B cell (primary cell): ENCODE results near the gene CEP63. TPM values are rescaled to one million over a fixed set of nuclear protein-coding genes. Genes with fewer than 3 reads are reported as not detected.

ENCODE experiments used
- ATAC-seq: fragments of 200-7000 bp; cut with Tn5 transposase; one replicate; pipeline ENCODE4 v1.10.0; 2021; ENCODE audit warnings: low read depth, mild to moderate bottlenecking, moderate number of reproducible peaks, moderate library complexity
- CTCF ChIA-PET: fragments of 350-600 bp; sonication (Branson Sonifier 250); formaldehyde crosslinking; loops from one replicate; lab custom pipeline; 2021; ENCODE audit warnings: antibody characterized with exemption, inconsistent platforms; lab: Charles Lee
- POLR2A ChIA-PET: fragments of 350-600 bp; sonication (Branson Sonifier 250); formaldehyde crosslinking; loops from one replicate; lab custom pipeline; 2021; ENCODE audit warnings: antibody characterized with exemption; lab: Charles Lee
- DNase-seq: peaks from one replicate; pipeline ENCODE4 v3.0.0; 2013
- H2AFZ ChIP-seq: 2 replicates; pipeline ENCODE4 v1.6.1; 2012; ENCODE audit warnings: mild to moderate bottlenecking, low read depth, low read length; ENCODE audit not compliant: insufficient read depth, poor library complexity, severe bottlenecking
- H3K27ac ChIP-seq, 2 donors: 1 replicate in 1 of 2; 2 replicates in 1 of 2; pipeline ENCODE4 v1.5.1; 2012 to 2013; ENCODE audit warnings: low read length in 2 of 2, mild to moderate bottlenecking in 2 of 2, moderate library complexity in 1 of 2
- H3K27me3 ChIP-seq, 4 experiments: fragments of 200-600 bp in 1 of 4; sonication (generic) in 1 of 4; replicated peaks in 1 of 4; 1 replicate in 2 of 4; 2 replicates in 2 of 4; pipeline versions ENCODE4 v1.6.1 to v1.7.0; 2013 to 2016; ENCODE audit warnings: low read length in 3 of 4, mild to moderate bottlenecking in 2 of 4, mixed read lengths in 1 of 4, moderate library complexity in 1 of 4; ENCODE audit not compliant: insufficient read depth in 4 of 4, control insufficient read depth in 3 of 4; ENCODE audit errors: control extremely low read depth in 1 of 4
- H3K36me3 ChIP-seq, 2 experiments: replicated peaks in 1 of 2; 1 replicate in 1 of 2; 2 replicates in 1 of 2; pipeline versions ENCODE4 v1.6.1 to v1.7.1; 2013; ENCODE audit warnings: low read length in 1 of 2; ENCODE audit not compliant: insufficient read depth in 2 of 2, control insufficient read depth in 1 of 2; ENCODE audit errors: control extremely low read depth in 1 of 2, extremely low read depth in 1 of 2
- H3K4me1 ChIP-seq, 2 donors: fragments of 200-600 bp in 1 of 2; sonication (generic) in 1 of 2; 1 replicate in 1 of 2; 2 replicates in 1 of 2; pipeline versions ENCODE4 v1.5.1 to v1.6.1; 2013 to 2017; ENCODE audit warnings: low read length in 2 of 2; ENCODE audit not compliant: control insufficient read depth in 2 of 2, insufficient read depth in 2 of 2
- H3K4me2 ChIP-seq: replicated peaks from 2 replicates; pipeline ENCODE3; 2012; ENCODE audit warnings: mild to moderate bottlenecking, low read depth, low read length; ENCODE audit not compliant: poor library complexity, severe bottlenecking
- H3K4me3 ChIP-seq, 5 experiments: fragments of 200-600 bp in 1 of 5; sonication (generic) in 1 of 5; 1 replicate in 3 of 5; 2 replicates in 2 of 5; pipeline versions ENCODE4 v1.5.1 to v1.7.0; 2011 to 2016; ENCODE audit warnings: low read length in 4 of 5, mild to moderate bottlenecking in 4 of 5, low read depth in 2 of 5, control low read depth in 1 of 5, moderate library complexity in 1 of 5; ENCODE audit not compliant: insufficient read depth in 1 of 5; ENCODE audit errors: control extremely low read depth in 1 of 5, extremely low read depth in 1 of 5
- H3K79me2 ChIP-seq: fragments of 200-600 bp; sonication (generic); one replicate; pipeline ENCODE4 v1.6.0; 2016; ENCODE audit warnings: low read length; ENCODE audit not compliant: control insufficient read depth, insufficient read depth
- H3K9ac ChIP-seq: fragments of 200-600 bp; sonication (generic); 2 replicates; pipeline ENCODE4 v1.6.1; 2017; ENCODE audit warnings: mild to moderate bottlenecking, low read length, moderate library complexity
- H3K9me3 ChIP-seq, 3 donors: one replicate each; pipeline versions ENCODE4 v1.6.1 to v1.7.1; 2013; ENCODE audit warnings: low read length in 2 of 3; ENCODE audit not compliant: control insufficient read depth in 2 of 3, insufficient read depth in 1 of 3; ENCODE audit errors: control extremely low read depth in 1 of 3
- H4K20me1 ChIP-seq: 2 replicates; pipeline ENCODE4 v1.6.0; 2012; ENCODE audit warnings: mild to moderate bottlenecking, low read length; ENCODE audit not compliant: insufficient read depth, control insufficient read depth, poor library complexity, severe bottlenecking
- H3K27ac Mint-ChIP-seq: one replicate; pipeline ENCODE4 v1.8.0; 2021; ENCODE audit warnings: mixed read lengths
- H3K27me3 Mint-ChIP-seq: one replicate; pipeline ENCODE4 v1.8.0; 2021; ENCODE audit warnings: mixed read lengths
- H3K4me1 Mint-ChIP-seq: one replicate; pipeline ENCODE4 v1.8.0; 2021; ENCODE audit warnings: mixed read lengths
- H3K4me3 Mint-ChIP-seq: one replicate; pipeline ENCODE4 v1.8.0; 2021; ENCODE audit warnings: mixed read lengths
- H3K9me3 Mint-ChIP-seq: one replicate; pipeline ENCODE4 v1.8.0; 2022; ENCODE audit warnings: mixed read lengths; ENCODE audit not compliant: insufficient read depth
- EZH2 ChIP-seq: IDR thresholded peaks from 2 replicates; pipeline ENCODE4 v1.6.1; 2012; ENCODE audit warnings: borderline replicate concordance, low read depth, mild to moderate bottlenecking, moderate library complexity, low read length; ENCODE audit not compliant: insufficient read depth, poor library complexity, severe bottlenecking
- WGBS: methylation state at CpG from one replicate; pipeline ENCODE4 v1.1.5; 2013; ENCODE audit warnings: missing lambda C conversion rate; ENCODE audit not compliant: insufficient coverage; 5-methylcytosine and 5-hydroxymethylcytosine counted together
- intact Hi-C: fragments of 100-400 bp; cut with micrococcal nuclease; formaldehyde crosslinking; loops from one replicate; pipeline ENCODE4 v1.10.0; 2022
- polyA plus RNA-seq: library from polyadenylated mRNA; depleted of rRNA; stranded (reverse); fragments of >200 nt; gene quantifications from 2 replicates; pipeline ENCODE4 v1.2.3, GENCODE V29; 2012
- total RNA-seq, 2 donors: library from RNA; stranded (reverse); fragments of 120-200 nt in 1 of 2; gene quantifications; 1 replicate in 1 of 2; 2 replicates in 1 of 2; pipeline versions ENCODE4 v1.2.3 to v1.2.4, GENCODE V29; 2013 to 2022
- TF ChIP-seq, protein P1 (sequence below): fragments of 200-600 bp; IDR thresholded peaks from one replicate; pipeline ENCODE4 v1.8.0; 2022; ENCODE audit warnings: antibody characterized with exemption, mild to moderate bottlenecking

The CEP63 gene
- total and polyA plus RNA-seq, 2 donors (not counting 1 experiment from before 2014, with no cell fraction given): 9.6 to 35.6 TPM

DNA sequence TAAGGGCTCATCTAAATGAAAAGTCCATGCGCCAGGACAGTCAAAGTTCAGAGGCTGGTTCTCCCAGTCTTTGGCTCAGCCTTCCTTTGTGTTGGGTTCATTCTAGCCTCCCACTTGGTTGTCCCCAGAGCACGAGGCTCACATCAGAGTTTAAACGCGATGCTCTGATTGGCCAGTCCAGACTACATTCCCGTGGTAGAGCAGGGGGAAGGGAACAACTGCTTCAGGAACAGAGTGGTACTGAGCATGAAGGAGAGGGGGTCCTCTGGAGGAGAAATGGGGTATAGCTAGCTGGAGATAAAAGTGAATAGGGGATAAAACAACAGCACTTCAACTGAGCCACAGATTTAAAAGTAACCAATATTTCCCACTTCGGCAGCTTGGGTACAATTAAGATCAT is 32.2 kb upstream of the CEP63 start:
- ATAC-seq (no peak), DNase-seq (no peak)
- peaks cover 0 to 19% (median 1%) of the 10 kb centered on the region in 4 experiments for H3K27me3 ChIP-seq
- no peaks in the 10 kb centered on the region for H3K4me1 ChIP-seq
- no peaks in the 10 kb centered on the region for H3K4me1 Mint-ChIP-seq
- no peak overlapping the region for H3K4me3 ChIP-seq
- no peak overlapping the region for H3K27ac Mint-ChIP-seq
- no peak overlapping the region for H3K27ac ChIP-seq
- no peak overlapping the region for H2AFZ ChIP-seq
- H3K9me3 Mint-ChIP-seq: no peaks in the 10 kb centered on the region
- no peaks in the 10 kb centered on the region for H3K79me2 ChIP-seq
- CTCF ChIA-PET: interaction anchor here (1.5 kb wide), 1 partner anchor 254 kb away, joined by 3 read pairs; no protein-coding TSS in a partner anchor
- TF ChIP-seq EZH2: no peak
- TF ChIP-seq, protein P1, sequence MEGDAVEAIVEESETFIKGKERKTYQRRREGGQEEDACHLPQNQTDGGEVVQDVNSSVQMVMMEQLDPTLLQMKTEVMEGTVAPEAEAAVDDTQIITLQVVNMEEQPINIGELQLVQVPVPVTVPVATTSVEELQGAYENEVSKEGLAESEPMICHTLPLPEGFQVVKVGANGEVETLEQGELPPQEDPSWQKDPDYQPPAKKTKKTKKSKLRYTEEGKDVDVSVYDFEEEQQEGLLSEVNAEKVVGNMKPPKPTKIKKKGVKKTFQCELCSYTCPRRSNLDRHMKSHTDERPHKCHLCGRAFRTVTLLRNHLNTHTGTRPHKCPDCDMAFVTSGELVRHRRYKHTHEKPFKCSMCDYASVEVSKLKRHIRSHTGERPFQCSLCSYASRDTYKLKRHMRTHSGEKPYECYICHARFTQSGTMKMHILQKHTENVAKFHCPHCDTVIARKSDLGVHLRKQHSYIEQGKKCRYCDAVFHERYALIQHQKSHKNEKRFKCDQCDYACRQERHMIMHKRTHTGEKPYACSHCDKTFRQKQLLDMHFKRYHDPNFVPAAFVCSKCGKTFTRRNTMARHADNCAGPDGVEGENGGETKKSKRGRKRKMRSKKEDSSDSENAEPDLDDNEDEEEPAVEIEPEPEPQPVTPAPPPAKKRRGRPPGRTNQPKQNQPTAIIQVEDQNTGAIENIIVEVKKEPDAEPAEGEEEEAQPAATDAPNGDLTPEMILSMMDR: no peak
- no peaks in the 10 kb centered on the region for H4K20me1 ChIP-seq
- 82% methylated on average over 5 of the region's 6 CpGs for WGBS
- no peaks in the 10 kb centered on the region for H3K9me3 ChIP-seq
- H3K36me3 ChIP-seq: no peaks in the 10 kb centered on the region
- H3K4me2 ChIP-seq: no peak overlapping the region
- H3K27me3 Mint-ChIP-seq: peaks cover 33% of the 10 kb centered on the region
- intact Hi-C loops: no loop called here
- no peak overlapping the region for H3K9ac ChIP-seq
- no peak overlapping the region for H3K4me3 Mint-ChIP-seq
- POLR2A ChIA-PET: no interaction called here

DNA sequence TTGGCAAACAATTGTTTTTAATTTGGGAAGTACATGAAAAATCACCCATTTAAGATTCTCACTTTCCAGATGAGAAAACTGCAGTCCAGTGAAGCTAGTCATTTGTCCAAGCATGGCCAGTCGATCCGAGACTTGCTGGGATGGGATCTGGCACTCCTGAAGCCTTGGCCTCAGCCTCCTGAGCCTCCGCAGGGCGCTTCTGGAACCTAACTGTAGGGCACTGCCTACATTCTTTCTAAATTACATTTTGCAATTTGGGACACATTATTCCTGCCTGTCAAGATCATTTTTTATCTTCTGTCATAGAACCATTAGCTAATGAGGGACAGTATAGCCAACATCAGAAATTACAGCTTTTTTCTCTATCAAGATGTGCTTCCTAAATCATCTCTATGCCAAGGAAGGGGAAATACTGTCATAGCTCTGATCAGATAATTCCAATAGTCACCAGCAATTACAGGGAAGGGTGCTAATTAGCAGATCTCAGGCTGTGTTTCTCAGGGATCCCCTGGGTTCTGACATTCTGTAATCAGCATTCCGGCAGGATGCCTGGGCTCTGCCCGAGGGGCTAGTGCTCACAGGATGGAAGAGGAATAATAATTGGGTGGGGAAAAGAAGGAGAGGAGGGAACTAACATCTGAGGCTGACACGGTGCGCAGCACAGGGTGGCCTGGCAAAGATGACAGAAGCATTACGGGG is 28.3 kb upstream of the CEP63 start:
- H3K27me3 Mint-ChIP-seq: peaks cover 33% of the 10 kb centered on the region
- Histone ChIP-seq H3K27ac (no peak overlapping the region), H3K9ac (no peak overlapping the region), H4K20me1 (no peaks in the 10 kb centered on the region), H3K9me3 (no peaks in the 10 kb centered on the region), H2AFZ (no peak overlapping the region), H3K79me2 (no peaks in the 10 kb centered on the region), H3K4me3 (no peak overlapping the region), H3K27me3 (peaks cover 0 to 13% (median 1%) of the 10 kb centered on the region in 4 experiments), H3K36me3 (no peaks in the 10 kb centered on the region), H3K4me2 (no peak overlapping the region), H3K4me1 (no peaks in the 10 kb centered on the region)
- WGBS: 90% methylated on average over 6 of the region's 9 CpGs
- no peak for ATAC-seq
- CTCF ChIA-PET: no interaction called here
- H3K9me3 Mint-ChIP-seq: no peaks in the 10 kb centered on the region
- intact Hi-C loops: no loop called here
- H3K4me3 Mint-ChIP-seq: no peak overlapping the region
- POLR2A ChIA-PET: no interaction called here
- TF ChIP-seq EZH2: no peak
- TF ChIP-seq, protein P1: no peak
- no peak for DNase-seq
- H3K4me1 Mint-ChIP-seq: no peaks in the 10 kb centered on the region
- no peak overlapping the region for H3K27ac Mint-ChIP-seq
